ENCODE data around the gene PRPF6.
A peak's percentile ranks its signal among the peaks of the same experiment; 100 is the strongest.
"Not testable (repeated sequence)": the region's sequence is repeated elsewhere in the genome, so short reads cannot be mapped to it uniquely, and the experiment has no call there.

Gene PRPF6

DNA sequence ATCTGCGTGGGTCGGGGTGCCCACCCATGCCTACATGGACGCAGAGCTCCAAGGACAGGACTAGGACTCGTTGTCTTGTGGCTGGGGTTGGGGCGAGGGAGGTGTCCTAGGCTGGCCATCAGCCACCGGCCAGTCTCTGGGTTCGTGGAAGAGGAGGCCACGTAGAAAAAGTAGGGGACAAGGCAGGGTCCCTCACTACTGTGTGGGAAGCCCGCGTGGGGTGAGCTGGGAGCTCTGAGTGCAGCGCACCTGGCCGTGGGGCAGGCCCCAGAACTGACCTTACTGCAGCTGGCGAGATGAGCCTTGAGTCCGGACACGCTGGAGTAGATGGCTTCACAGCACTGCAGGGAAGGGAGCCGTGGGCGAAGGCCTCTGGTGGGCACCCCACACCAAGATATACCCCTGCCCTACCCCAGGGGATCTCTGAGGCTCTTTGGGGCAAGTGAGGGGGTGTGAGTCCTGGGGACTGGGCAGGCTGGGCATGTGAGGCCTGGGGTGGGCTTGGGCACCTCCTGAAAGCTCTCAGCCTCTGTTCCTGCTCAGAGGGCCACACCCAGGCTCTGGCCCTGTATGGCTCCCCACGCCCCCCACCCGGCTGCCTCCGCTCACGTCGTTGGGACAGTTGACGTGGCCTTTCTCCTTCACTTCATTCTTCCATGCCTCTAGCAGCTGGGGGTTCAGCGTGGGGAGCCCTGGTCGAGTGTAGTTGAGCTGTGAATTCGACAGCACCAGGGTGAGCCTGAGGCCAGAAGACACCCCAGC lies 19.1 kb upstream of the PRPF6 start:
- no peak for DNase-seq

GRCh38 chr20:63962426-63963347 lies 18.2 kb upstream of the PRPF6 start:
- no peak for DNase-seq

GRCh38 chr20:63963348-63963741 lies 17.6 kb upstream of the PRPF6 start:
- no peak for DNase-seq

DNA sequence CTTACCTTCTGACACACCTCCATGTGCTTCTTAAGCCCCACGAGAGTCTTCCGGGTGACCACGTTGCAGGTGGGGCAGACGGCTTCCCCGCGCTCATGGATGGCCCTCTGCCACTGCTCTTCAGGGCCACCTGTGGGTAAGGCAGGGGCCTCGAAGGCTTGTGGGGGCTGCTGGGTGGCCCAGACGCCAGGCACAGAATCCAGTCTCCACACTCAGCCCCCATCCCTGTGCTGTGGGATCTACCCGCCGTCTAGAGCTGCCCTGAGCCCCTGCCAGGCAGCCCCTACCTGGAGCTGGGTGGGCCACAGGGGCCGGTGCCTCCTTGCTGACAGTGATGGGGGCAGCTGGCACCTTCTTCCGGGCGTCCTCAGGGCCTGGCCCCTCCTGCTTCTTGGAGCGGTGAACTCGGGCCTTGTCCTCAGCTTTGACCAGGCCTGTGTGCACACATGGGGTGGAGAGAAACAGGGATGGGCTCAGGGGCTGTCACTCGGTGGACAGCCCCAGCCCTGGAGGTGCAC lies 17.1 kb upstream of the PRPF6 start:
- no peak for DNase-seq

- DNase-seq = no peak
These were observed 16.5 kb upstream of the PRPF6 start for GRCh38 chr20:63964412-63964811.

DNA sequence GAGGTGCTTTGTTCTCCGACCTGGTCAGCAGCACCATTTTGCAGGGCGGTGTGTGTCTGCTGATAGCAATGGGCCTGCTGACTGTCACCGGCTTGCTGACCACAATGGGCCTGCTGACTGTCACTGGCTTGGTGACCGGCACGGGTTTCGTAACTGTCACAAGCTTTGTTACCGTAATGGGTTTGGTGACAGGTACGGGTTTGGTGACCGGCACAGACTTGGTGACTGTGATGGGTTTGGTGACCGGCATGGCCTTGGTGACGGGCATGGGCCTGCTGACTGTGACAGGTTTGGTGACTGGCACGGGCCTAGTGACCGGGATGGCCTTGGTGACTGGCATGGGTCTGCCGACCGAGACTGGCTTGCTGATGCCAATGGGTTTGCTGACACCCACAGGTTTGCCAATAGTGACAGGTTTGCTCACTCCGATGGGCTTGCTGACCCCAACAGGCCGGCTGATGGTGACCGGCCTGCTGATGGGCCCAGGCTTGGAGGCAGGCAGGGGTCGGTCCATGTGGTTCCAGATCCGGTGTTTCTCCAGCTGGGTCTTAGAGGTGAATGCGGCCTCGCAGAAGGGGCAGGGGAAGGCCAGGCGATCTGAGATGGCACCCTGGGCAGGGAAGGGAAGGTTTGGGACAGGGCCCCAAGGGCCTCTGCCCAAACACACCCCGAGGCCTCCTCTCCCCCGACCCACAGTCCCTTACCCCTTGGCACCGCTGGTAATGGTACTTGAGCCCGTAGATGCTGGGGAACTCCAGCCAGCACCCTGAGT lies 14.6 kb upstream of the PRPF6 start:
- no peak for DNase-seq

- DNase-seq = no peak
These were observed 14.0 kb upstream of the PRPF6 start for GRCh38 chr20:63966944-63967322.

DNA sequence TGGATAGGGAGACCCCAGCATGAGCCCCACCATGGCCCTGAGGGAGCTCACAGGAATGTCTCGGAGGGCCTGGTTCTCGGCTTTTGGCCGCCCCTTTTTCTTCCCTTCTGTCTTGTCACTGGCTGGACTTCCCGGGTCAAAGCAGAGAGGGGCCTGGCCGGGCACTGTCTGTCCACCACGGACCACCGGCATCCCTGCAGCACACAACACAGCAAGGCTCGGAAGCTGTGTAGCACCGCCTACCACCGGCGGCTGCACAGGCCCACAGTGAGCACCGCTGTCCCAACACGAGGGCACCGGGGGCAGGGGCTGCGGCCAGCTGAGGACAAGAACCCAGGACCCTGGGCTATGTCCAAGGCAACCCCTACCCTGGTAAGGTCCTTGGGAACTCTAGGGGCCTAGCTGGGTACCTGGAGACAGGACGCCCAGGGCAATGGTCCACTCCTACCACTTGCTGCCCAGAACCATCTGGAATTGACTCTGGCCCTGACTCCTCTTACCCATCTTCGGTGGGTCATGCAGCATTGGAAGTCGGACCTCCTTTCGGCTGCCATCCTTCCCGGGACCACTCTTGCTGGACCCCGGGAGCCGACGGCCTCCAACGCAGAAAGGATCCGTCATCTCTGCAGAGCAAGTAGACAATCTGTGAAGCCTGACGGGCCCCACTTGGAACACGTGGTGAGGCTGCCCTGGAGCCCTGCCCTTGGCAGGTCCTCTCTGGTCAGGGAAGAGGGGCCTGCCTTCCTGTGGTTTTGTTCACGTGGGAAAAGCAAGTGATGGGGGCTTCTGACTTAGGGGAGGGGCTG lies 13.4 kb upstream of the PRPF6 start:
- DNase-seq = no peak

DNA sequence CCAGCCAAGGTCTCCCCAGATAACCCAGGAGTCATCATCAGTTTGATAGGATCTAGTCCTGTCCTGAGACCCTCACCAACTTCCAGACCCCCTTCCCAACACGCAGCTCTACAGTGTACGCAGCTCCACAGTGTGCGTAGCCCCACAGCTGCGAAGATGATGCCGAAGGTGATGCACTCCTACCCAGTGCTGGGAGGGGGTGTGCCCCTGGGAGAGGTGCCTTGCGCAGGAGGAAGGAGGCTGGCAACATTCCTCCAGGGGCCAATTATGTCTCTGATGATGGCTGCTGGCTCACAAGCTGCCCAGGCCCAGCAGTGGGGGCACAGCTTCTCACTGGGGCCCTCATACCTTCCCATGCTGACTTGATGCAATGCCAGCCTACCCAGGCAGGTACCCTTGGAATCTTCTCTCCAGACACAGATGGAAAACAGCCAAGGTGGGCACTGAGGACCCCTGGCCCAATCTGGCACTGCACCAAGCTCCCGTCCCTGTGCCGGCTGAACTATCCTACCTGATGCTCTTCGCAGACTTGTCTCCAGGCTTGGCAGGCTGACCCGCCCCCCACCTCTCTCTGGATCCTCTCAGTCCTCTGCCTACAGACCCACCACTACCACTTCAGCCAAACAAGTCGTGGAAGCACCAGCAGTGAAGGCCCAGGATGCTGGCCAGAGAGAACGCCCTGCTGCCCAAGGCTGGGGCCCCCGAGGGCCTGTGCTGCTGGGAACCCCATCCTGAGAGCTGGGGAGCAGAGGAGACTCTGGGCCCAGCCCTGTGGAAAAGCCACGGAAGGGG lies 12.6 kb upstream of the PRPF6 start:
- DNase-seq = no peak

- DNase-seq = peak in 1 of 2 donors; percentile 49
These were observed 11.8 kb upstream of the PRPF6 start for GRCh38 chr20:63968928-63969760.

DNA sequence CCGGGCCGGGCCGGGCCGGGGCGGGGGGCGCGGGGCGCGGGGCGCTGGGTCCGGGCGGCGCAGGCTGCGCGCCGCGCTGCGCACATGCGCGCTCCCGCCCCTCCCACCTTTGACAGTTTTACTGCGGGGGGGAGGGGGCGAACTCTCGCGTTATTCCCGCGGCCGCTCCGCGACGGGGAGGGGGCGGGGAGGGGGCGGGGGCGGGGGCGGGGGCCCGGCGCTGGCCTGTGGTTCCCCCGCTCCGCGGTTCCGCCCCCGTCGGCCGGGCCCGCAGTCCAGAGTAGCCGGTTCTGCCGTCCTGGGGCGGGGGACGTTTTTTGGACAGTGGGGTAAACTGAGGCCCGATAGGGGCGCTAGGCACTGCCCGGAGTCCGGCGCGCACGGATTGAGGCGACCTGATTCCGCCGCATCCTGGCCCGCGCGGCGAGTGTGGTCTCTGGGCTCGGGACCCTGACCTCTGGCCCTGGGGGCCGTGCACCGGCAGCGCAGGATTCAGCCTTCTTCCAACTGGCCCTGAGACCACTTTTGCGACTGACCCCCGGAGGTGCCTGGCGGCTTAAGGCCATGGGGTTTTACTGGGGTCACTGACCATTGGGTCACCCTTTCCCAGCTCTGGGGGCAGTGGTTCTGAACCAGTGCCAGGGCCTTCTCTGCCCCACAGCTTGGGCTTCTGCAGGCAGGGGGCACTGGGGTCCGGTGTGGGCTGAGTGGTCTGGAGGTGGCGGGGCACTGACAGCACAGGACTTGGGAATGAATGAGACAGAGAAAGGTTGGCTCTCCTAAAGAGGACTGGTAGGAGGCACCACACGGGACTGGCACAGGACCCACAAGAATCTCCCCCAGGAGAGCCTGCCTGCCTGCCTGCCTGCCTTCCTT lies 10.9 kb upstream of the PRPF6 start, which contains the start of gene ZNF512B:
Gene ZNF512B (minus strand): TSS at position 93 of the 876 bp plus-strand sequence. CDS start 1,980 bp downstream, outside the sequence.
- peak; percentile 60 to 67 for DNase-seq

DNA sequence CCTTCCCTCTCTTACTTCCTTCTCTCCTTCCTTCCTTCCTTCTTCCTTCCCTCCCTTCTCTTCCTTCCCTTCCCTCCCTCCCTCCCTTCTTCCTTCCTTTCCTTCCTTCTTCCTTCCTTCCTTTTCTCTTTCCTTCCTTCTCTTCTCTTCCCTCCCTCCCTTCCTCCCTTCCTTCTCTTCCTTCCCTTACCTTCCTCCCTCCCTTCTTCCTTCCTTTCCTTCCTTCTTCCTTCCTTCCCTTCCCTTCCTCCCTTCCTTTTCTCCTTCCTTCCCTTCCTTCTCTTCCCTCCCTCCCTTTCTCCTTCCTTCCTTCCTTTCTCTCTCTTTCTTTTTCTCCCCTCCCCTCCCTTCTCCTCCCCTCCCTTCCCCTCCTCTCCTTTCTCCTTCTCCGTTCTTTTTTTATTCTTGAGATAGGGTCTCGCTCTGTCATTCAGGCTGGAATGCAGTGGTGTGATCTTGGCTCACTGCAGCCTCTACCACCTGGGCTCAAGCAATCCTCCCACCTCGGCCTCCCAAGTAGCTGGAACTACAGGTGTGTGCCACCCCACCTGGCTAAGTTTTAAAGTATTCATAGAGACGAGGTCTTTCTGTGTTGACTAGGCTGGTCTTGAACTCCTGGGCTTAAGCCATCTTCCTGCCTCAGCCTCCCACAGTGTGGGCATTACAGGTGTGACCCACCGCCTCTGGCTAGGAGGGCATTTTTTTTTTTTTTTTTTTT lies 10.1 kb upstream of the PRPF6 start:
- DNase-seq = no peak

- not testable (repeated sequence) for DNase-seq
These were observed 9.0 kb upstream of the PRPF6 start for GRCh38 chr20:63971960-63972311.

GRCh38 chr20:63972312-63973159 lies 8.4 kb upstream of the PRPF6 start:
- no peak for DNase-seq

DNA sequence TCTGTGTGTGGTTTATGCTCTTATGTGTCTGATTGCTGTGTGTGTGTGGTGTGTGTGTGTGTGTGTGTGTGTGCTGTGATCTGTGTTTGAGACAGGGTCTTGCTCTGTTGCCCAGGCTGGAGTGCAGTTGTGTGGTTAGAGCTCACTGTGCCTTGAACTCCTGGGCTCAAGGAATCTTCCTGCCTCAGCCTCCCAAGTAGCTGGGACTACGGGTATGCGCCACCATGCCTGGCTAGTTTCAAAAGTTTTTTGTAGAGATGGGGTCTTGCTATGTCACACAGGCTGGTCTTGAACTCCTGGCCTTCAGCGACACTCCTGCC lies 7.8 kb upstream of the PRPF6 start:
- DNase-seq = no peak

- peak; percentile 75 to 80 for DNase-seq
These were observed 7.1 kb upstream of the PRPF6 start for GRCh38 chr20:63973636-63974401.
